C4-2B (cell line): Measurements from ENCODE around the gene PLXNA2.

ENCODE experiments used
- ZFX ChIP-seq: fragments of 450-650 bp; IDR thresholded peaks from 2 replicates; pipeline ENCODE4 v1.6.1; 2017
- TF ChIP-seq, protein P1 (sequence below): fragments of 450-650 bp; conservative IDR thresholded peaks from 2 replicates; pipeline ENCODE4 v1.5.1; 2017; ENCODE audit warnings: mild to moderate bottlenecking

DNA sequence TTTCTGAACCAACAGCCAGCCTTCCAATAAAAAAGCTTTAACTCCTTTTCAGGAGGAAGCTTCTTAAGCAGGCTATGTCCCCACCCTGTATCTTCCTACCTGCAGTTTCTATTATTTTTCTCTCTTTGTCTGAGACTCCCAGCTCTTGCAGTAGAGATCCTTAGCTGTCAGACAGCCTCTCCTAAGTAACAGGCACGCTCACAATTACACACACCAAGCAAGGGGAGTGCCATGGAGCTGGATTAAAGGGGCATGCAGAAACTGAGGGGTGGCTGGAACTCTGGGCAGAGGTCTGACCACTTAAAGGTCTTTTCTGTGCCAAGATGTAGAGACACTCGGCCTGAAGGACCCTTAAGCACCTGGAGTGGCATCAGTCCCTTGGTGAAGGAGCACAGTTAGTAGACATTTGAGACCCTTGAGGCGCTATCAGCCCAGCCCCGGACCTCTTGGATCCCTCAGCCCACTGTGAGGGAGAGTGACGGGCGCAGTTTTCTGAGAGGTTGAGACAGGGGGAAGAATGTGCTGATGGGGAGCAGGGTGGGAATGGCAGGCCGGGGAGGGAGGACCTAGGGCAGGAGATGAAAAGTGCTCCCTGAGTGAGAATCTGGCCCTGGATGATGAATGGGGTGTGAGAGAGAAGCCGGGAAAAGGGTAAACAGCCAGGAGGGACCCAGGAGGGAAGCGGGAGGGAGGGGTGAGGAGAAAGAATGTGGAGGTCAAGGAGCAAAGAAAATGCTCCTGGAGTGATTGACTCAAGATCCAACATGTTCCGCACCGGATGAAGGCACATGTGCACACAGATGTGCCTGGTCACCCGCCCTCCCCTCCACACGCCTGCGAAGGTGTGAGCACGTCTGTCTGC, 13.3 kb downstream of the PLXNA2 start:
- TF ChIP-seq, protein P1, sequence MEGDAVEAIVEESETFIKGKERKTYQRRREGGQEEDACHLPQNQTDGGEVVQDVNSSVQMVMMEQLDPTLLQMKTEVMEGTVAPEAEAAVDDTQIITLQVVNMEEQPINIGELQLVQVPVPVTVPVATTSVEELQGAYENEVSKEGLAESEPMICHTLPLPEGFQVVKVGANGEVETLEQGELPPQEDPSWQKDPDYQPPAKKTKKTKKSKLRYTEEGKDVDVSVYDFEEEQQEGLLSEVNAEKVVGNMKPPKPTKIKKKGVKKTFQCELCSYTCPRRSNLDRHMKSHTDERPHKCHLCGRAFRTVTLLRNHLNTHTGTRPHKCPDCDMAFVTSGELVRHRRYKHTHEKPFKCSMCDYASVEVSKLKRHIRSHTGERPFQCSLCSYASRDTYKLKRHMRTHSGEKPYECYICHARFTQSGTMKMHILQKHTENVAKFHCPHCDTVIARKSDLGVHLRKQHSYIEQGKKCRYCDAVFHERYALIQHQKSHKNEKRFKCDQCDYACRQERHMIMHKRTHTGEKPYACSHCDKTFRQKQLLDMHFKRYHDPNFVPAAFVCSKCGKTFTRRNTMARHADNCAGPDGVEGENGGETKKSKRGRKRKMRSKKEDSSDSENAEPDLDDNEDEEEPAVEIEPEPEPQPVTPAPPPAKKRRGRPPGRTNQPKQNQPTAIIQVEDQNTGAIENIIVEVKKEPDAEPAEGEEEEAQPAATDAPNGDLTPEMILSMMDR: no peak
- no peak for TF ChIP-seq ZFX
